Cortex of kidney (tissue), 1 donor: ENCODE data around the gene SLC25A25.

Experiments
- DNase-seq: peaks from one replicate; lab custom pipeline; 2025; lab: John Stamatoyannopoulos, UW

Gene SLC25A25

GRCh38 chr9:128096616-128097536, 28.8 kb downstream of the SLC25A25 start:
- no peak for DNase-seq

- no peak for DNase-seq
Measured at GRCh38 chr9:128097543-128098296, 29.7 kb downstream of the SLC25A25 start.

- no peak for DNase-seq
Measured at GRCh38 chr9:128098297-128099230, 30.5 kb downstream of the SLC25A25 start.

- no peak for DNase-seq
Measured at GRCh38 chr9:128099231-128099931, 31.3 kb downstream of the SLC25A25 start.

- no peak for DNase-seq
Measured at GRCh38 chr9:128099932-128100491, 32.0 kb downstream of the SLC25A25 start.

GRCh38 chr9:128100581-128100980, 32.5 kb downstream of the SLC25A25 start:
- no peak for DNase-seq

GRCh38 chr9:128101231-128101661, 33.2 kb downstream of the SLC25A25 start:
- DNase-seq: no peak

GRCh38 chr9:128101690-128102089, 33.7 kb downstream of the SLC25A25 start:
- no peak for DNase-seq

GRCh38 chr9:128102196-128102595, 34.2 kb downstream of the SLC25A25 start:
- DNase-seq: no peak

- DNase-seq: no peak
Measured at GRCh38 chr9:128102861-128103588, 35.0 kb downstream of the SLC25A25 start.

- no peak for DNase-seq
Measured at GRCh38 chr9:128103589-128103962, 35.5 kb downstream of the SLC25A25 start.

GRCh38 chr9:128104171-128104618, 36.2 kb downstream of the SLC25A25 start:
- DNase-seq: no peak

- DNase-seq: no peak
Measured at GRCh38 chr9:128105538-128106175, 37.6 kb downstream of the SLC25A25 start.

GRCh38 chr9:128106181-128106939, 38.3 kb downstream of the SLC25A25 start:
- no peak for DNase-seq

GRCh38 chr9:128106940-128107467, 39.0 kb downstream of the SLC25A25 start:
- DNase-seq: no peak

- DNase-seq: no peak
Measured at GRCh38 chr9:128107468-128108268, 39.6 kb downstream of the SLC25A25 start.

GRCh38 chr9:128108269-128109049, 40.4 kb downstream of the SLC25A25 start:
- DNase-seq: no peak
